Ishikawa (cell line): ENCODE measurements around the gene UBL3.

Experiments used
- CEBPB ChIP-seq: IDR thresholded peaks from 2 replicates; pipeline ENCODE4 v1.6.1; 2012
- CREB1 ChIP-seq: IDR thresholded peaks from 2 replicates; pipeline ENCODE4 v1.6.1; 2012; ENCODE audit warnings: low read depth
- EP300 ChIP-seq: IDR thresholded peaks from 2 replicates; pipeline ENCODE4 v1.6.1; 2012; ENCODE audit warnings: borderline replicate concordance
- FOXM1 ChIP-seq: IDR thresholded peaks from 2 replicates; pipeline ENCODE4 v1.6.1; 2012; ENCODE audit warnings: low read depth, borderline replicate concordance
- TAF1 ChIP-seq: IDR thresholded peaks from 2 replicates; pipeline ENCODE4 v1.6.1; 2012; ENCODE audit warnings: low read depth, mild to moderate bottlenecking
- TCF12 ChIP-seq: IDR thresholded peaks from 2 replicates; pipeline ENCODE4 v1.6.1; 2012; ENCODE audit warnings: low read depth
- TEAD4 ChIP-seq: IDR thresholded peaks from 2 replicates; pipeline ENCODE4 v1.6.1; 2012
- YY1 ChIP-seq: IDR thresholded peaks from 2 replicates; pipeline ENCODE4 v1.6.1; 2012; ENCODE audit warnings: low read depth
- TF ChIP-seq, protein P1 (sequence below): IDR thresholded peaks from 2 replicates; pipeline ENCODE4 v1.6.1; 2012
- TF ChIP-seq, protein P2 (sequence below): IDR thresholded peaks from 2 replicates; pipeline ENCODE4 v1.6.1; 2012
- TF ChIP-seq, protein P3 (sequence below): IDR thresholded peaks from 2 replicates; pipeline ENCODE4 v1.6.1; 2012; ENCODE audit warnings: low read depth, mild to moderate bottlenecking

DNA sequence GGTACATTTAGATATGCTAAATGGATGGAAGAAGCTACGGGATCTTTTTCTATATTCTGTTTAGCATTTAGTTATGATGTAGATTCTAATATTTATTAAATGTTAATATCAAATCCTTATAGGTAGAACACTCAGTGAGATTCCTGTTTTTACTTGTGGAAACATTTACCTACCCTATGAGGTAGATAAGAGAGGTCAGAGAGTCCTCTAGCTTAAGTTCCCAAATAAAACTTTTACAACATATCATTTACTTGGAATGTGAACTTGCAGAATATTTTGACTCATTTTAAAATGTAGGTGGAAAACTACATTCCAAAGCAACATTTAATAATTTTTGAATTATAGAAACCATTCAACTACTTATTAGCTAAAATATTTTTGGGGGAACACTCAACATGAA is 63.7 kb downstream of the UBL3 start:
- TF ChIP-seq CEBPB (no peak), FOXM1 (no peak), CREB1 (no peak), YY1 (no peak), TCF12 (no peak), TAF1 (no peak), EP300 (no peak), TEAD4 (no peak)
- TF ChIP-seq, protein P1, sequence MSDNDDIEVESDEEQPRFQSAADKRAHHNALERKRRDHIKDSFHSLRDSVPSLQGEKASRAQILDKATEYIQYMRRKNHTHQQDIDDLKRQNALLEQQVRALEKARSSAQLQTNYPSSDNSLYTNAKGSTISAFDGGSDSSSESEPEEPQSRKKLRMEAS, result no peak
- TF ChIP-seq, protein P2, sequence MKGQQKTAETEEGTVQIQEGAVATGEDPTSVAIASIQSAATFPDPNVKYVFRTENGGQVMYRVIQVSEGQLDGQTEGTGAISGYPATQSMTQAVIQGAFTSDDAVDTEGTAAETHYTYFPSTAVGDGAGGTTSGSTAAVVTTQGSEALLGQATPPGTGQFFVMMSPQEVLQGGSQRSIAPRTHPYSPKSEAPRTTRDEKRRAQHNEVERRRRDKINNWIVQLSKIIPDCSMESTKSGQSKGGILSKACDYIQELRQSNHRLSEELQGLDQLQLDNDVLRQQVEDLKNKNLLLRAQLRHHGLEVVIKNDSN, result no peak
- TF ChIP-seq, protein P3, sequence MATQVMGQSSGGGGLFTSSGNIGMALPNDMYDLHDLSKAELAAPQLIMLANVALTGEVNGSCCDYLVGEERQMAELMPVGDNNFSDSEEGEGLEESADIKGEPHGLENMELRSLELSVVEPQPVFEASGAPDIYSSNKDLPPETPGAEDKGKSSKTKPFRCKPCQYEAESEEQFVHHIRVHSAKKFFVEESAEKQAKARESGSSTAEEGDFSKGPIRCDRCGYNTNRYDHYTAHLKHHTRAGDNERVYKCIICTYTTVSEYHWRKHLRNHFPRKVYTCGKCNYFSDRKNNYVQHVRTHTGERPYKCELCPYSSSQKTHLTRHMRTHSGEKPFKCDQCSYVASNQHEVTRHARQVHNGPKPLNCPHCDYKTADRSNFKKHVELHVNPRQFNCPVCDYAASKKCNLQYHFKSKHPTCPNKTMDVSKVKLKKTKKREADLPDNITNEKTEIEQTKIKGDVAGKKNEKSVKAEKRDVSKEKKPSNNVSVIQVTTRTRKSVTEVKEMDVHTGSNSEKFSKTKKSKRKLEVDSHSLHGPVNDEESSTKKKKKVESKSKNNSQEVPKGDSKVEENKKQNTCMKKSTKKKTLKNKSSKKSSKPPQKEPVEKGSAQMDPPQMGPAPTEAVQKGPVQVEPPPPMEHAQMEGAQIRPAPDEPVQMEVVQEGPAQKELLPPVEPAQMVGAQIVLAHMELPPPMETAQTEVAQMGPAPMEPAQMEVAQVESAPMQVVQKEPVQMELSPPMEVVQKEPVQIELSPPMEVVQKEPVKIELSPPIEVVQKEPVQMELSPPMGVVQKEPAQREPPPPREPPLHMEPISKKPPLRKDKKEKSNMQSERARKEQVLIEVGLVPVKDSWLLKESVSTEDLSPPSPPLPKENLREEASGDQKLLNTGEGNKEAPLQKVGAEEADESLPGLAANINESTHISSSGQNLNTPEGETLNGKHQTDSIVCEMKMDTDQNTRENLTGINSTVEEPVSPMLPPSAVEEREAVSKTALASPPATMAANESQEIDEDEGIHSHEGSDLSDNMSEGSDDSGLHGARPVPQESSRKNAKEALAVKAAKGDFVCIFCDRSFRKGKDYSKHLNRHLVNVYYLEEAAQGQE, result no peak
